Effector CD8-positive, alpha-beta T cell (primary cell): ENCODE data around the gene VWA5B2.

Source experiments
- DNase-seq: peaks from one replicate; lab custom pipeline; 2025; lab: John Stamatoyannopoulos, UW
- total RNA-seq, 4 experiments: gene quantifications; one replicate each; lab custom pipeline; 2026; lab: John Stamatoyannopoulos, UW

Gene VWA5B2
- total RNA-seq = 0 to 0.18 (median 0.11) reads per million in 4 experiments

GRCh38 chr3:184229394-184230080 lies at the start of gene VWA5B2:
TSS of gene VWA5B2 (plus strand) at chr3:184229585. CDS start at chr3:184230529, 944 bp downstream.
- DNase-seq = peak; percentile 55

GRCh38 chr3:184180165-184180564 lies 49.2 kb upstream of the VWA5B2 start:
- DNase-seq = no peak

- no peak for DNase-seq
Measured at GRCh38 chr3:184181596-184181995, 47.8 kb upstream of the VWA5B2 start.

DNA sequence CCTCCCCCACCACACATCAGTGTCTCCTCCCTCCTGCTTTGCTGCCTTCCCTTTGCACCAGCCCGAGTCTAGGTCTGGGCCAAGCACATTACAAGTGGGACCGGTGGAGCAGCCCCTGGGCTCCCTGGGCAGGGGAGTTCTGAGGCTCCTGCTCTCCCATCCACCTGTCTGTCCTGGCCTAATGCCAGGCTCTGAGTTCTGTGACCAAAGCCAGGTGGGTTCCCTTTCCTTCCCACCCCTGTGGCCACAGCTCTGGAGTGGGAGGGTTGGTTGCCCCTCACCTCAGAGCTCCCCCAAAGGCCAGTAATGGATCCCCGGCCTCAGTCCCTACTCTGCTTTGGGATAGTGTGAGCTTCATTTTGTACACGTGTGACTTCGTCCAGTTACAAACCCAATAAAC lies 45.7 kb upstream of the VWA5B2 start:
- no peak for DNase-seq

- DNase-seq = no peak
Measured at GRCh38 chr3:184184546-184185230, 44.7 kb upstream of the VWA5B2 start.

- DNase-seq = peak; percentile 99
Measured at GRCh38 chr3:184185461-184186183, 43.8 kb upstream of the VWA5B2 start.

DNA sequence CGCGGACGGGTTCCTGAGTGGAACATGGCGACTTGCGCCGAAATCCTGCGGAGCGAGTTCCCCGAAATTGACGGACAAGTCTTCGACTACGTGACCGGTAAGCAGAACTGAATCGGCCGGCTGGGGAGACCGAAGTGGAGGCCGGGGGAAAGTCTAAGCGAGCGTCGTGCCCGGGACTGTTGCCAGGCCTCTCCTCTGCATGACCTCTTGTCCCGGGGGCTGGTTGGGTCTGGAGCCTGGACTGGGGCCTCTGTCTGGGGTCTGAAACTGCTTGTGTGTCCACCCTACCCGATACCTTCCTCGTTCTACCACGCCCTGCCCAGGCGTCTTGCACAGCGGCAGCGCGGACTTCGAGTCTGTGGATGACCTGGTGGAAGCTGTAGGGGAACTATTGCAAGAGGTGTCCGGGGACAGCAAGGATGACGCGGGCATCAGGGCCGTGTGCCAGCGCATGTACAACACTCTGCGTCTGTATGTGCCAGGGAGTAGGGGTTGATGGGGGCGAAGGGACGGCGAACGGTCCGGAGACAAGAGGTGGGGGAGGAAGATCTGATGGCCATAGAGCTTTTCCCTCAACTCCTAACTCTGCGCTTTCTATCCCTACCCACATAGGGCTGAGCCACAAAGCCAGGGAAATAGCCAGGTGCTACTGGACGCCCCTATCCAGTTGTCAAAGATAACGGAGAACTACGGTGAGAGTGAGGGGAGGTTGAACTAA lies 43.0 kb upstream of the VWA5B2 start, which contains the start of gene ABCF3:
ABCF3 (plus strand) TSS at position 16 of the 718 bp plus-strand sequence; CDS start at position 25, 9 bp downstream.
- no peak for DNase-seq

- DNase-seq = no peak
Measured at GRCh38 chr3:184186902-184187207, 42.5 kb upstream of the VWA5B2 start.

GRCh38 chr3:184188080-184188479 lies 41.3 kb upstream of the VWA5B2 start:
- no peak for DNase-seq

GRCh38 chr3:184189421-184189820 lies 40.0 kb upstream of the VWA5B2 start:
- DNase-seq = no peak

- no peak for DNase-seq
Measured at GRCh38 chr3:184192889-184193288, 36.5 kb upstream of the VWA5B2 start.

GRCh38 chr3:184193991-184194539 lies 35.3 kb upstream of the VWA5B2 start:
- DNase-seq = no peak

DNA sequence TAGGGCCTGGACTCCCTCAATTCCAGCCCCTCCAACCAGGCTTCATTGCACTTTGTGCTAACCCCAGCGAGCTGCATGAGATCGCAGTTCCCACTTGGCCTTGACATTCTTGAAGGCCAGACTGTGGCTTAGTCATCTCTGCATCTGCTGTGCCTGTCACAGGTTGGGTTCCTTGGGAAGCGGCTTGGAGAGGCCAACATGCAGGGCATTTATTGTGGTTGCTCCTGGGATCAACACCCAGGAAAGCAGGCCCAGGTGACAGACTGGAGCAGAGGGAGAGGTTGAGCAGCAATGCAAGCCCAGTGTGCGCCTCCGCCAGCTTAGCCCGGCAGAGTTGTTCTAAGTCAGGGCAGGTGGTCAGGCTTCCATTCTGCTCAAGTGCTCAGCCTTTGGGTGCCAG lies 32.8 kb upstream of the VWA5B2 start:
- DNase-seq = no peak

DNA sequence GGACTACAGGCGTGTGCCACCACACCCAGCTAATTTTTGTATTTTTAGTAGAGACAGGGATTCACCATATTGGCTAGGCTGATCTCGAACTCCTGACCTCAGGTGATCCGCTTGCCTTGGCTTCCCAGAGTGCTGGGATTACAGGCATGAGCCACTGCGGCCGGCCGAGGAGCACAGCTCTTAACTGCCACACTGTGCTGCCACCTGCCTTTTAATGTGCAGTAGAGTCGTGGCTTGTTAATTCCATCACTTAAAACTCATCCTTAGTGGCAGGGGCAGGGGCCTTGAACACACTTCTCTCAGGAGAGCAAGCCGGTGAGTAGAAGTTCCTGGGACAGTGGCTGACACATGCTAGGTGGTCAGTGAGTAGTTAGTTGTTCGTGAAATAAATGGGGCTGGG lies 30.9 kb upstream of the VWA5B2 start:
- no peak for DNase-seq

- no peak for DNase-seq
Measured at GRCh38 chr3:184200825-184201224, 28.6 kb upstream of the VWA5B2 start.

DNA sequence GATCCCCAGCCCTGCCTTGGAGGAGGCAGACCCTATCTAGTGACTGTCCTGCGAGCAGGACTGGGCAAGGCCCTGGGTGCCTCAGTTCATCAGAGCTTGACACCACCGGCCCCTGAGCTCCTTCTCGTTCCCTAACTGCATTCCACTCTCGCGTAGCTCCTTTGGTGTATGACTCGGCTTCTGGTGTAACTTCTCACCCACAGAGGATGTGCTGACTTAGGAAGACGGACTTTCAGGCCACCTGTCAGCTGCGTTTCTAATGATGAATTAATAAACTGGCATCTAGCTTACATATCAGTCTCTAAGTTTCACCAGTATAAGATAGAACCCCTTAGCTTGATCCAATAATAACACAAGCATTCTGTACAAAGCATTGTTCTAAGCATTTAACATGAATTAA lies 25.9 kb upstream of the VWA5B2 start:
- DNase-seq = no peak

- DNase-seq = no peak
Measured at GRCh38 chr3:184209146-184209923, 20.1 kb upstream of the VWA5B2 start.

DNA sequence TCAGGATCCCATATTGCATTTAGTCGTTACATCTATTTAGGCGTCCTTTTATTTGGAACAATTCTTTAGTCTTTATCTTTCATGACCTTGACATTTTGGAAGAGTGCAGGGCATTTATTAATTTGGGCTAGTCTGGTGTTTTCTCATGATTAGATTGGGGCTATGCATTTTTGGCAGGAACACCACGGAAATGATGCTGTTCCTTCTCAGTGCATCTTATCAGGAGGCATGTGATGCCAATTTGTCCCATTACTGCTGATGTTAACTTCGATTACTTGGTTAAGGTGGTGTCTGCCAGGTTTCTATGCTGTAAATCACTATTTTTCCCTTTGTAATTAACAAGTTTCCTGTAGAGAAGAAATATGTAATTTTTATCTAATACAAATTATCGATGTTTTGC lies 18.1 kb upstream of the VWA5B2 start:
- DNase-seq = no peak

- DNase-seq = no peak
Measured at GRCh38 chr3:184211718-184212117, 17.7 kb upstream of the VWA5B2 start.

GRCh38 chr3:184218814-184219213 lies 10.6 kb upstream of the VWA5B2 start:
- no peak for DNase-seq

DNA sequence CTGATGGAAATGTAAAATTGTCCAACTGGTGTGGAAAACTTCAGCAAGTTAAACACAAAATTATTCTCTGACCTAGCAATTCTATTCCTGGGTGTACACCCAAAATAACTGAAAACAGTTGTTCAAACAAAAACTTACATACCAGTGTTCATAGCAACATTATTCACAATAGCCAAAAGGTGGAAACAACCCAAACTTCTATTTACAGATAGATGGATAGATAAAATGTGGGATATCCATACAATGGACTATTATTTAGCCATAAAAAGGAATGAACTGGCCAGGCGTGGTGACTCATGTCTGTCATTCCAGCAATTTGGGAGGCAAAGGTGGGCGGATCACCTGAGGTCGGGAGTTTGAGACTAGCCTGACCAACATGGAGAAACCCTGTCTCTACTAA lies 6.9 kb upstream of the VWA5B2 start:
- DNase-seq = no peak
